Measurements from ENCODE around the gene NPBWR2.

Gene NPBWR2

DNA sequence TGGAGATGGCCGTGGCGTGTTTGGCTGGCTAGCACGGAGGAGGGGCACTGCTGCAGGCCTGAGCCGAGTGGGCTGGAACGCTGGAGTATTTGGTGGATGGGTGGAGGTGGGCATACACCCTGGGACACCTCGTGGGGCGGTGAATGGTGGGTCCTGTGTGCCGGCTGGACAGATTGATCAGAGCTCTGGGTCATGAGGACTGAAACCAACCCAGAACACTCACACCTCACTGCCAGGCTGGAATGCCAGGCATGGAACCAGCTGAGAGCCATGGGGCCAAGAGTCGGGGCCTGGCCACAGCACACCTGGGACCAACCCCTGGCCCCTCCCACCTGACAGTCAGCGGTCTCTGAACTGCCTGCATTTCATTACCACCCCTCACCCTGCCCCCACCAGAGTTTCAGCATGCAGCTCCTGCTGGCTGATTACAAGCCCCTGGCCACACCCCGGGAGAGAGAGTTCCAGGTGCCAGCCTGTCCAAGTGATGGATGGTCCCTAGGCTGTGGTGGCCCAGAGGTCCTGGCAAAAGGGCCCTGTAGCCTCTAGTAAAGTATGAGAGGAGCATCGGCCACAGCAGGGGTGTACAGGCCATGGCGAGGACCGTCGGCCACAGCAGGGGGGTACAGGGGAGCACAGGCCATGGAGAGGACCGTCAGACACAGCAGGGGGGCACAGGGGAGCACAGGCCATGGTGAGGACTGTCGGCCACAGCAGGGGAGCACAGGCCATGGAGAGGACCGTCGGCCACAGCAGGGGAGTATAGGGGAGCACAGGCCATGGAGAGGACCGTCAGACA, 3.3 kb downstream of the NPBWR2 start:
- TF ChIP-seq, protein P1, sequence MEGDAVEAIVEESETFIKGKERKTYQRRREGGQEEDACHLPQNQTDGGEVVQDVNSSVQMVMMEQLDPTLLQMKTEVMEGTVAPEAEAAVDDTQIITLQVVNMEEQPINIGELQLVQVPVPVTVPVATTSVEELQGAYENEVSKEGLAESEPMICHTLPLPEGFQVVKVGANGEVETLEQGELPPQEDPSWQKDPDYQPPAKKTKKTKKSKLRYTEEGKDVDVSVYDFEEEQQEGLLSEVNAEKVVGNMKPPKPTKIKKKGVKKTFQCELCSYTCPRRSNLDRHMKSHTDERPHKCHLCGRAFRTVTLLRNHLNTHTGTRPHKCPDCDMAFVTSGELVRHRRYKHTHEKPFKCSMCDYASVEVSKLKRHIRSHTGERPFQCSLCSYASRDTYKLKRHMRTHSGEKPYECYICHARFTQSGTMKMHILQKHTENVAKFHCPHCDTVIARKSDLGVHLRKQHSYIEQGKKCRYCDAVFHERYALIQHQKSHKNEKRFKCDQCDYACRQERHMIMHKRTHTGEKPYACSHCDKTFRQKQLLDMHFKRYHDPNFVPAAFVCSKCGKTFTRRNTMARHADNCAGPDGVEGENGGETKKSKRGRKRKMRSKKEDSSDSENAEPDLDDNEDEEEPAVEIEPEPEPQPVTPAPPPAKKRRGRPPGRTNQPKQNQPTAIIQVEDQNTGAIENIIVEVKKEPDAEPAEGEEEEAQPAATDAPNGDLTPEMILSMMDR (IDR thresholded peaks at IDR 0.05; ENCODE audit: insufficient read depth, low read depth, low read length, missing control alignments) = no peak
- DNase-seq (ENCODE audit: low read depth) = no peak
- no peak overlapping the region for H3K4me3 ChIP-seq (ENCODE audit: low read depth, low read length)

DNA sequence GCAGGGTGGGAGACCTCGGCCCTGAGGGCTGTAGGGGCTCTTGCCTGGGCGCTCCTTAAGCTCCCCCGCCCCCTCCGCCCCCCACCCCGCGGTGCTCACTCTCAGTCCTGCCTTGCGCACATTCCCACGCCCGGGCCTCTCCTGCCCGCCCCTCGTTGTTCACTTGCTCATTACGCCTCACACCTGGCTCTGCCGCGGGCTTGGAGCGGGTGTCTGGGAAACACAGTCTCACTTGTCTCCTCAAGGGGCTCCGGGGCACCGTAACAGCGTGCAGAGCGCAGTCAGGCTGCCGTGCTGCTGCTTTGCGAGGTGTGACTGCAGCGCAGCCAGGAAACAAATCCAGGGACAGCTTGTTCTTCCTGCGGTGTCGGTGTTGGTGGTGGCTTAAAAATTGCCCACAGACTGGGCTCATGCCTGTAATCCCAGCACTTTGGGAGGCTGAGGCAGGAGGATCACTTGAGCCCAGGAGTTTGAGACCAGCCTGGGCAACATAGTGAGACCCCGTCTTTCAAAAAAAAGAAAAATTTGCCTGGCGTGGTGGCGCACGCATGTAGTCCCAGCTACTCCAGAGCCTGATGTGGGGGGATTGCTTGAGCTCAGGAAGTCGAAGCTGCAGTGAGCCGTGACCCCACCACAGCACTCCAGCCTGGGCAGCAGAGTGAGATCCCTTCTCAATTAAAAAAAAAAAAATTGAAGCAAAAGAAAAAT, 4.6 kb downstream of the NPBWR2 start:
- TF ChIP-seq, protein P1 (IDR thresholded peaks at IDR 0.05; ENCODE audit: insufficient read depth, low read depth, low read length, missing control alignments) = no peak
- DNase-seq (ENCODE audit: low read depth) = no peak
- H3K4me3 ChIP-seq (ENCODE audit: low read depth, low read length) = no peak overlapping the region

DNA sequence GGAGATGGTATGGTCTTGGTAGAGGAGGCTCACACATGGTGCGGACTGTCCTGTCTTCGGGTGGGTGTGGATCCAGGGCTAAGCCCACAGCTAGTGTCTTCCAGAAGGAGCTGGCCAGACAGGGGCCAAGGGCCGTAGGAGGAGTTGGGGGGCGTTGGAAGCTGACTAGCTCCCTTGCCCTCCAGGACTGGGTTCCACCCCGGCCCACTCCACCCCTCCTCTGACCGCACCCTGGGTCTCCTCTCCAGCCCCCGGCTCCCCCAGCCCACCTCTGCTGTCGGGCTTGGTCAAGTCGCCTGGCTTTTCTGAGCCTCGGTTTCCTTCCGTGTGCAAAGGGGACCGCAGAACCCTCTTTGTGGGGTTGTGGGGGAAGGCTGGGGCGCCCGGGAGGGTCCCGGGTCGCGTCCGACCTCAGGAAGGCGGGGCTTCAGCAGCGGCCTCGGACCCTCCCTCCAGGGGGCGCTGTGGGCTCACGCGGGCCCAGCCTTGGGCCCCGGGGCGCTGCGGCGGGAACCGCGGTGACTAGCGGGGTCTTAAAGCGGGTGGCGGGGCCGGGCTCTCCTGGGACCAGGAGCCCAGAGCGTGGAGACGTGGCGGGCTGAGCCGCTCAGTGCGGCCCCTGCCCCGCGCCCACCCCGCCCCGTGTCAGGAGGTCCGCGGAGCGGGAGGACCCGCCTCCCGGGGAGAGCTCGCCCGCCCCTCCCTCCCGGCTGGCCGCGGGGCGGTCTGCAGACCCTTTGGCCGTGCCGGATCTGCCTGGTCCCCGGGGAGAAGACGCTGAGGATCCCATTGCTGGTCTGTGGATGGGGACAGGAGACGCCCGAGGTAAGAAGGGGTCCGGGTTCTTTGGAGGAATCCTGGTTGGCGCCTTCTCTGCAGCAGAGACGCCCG, 5.4 kb downstream of the NPBWR2 start:
- no peak overlapping the region for H3K4me3 ChIP-seq (ENCODE audit: low read depth, low read length)
- DNase-seq (ENCODE audit: low read depth) = peak; percentile 42
- TF ChIP-seq, protein P1 (IDR thresholded peaks at IDR 0.05; ENCODE audit: insufficient read depth, low read depth, low read length, missing control alignments) = peak; percentile 75

DNA sequence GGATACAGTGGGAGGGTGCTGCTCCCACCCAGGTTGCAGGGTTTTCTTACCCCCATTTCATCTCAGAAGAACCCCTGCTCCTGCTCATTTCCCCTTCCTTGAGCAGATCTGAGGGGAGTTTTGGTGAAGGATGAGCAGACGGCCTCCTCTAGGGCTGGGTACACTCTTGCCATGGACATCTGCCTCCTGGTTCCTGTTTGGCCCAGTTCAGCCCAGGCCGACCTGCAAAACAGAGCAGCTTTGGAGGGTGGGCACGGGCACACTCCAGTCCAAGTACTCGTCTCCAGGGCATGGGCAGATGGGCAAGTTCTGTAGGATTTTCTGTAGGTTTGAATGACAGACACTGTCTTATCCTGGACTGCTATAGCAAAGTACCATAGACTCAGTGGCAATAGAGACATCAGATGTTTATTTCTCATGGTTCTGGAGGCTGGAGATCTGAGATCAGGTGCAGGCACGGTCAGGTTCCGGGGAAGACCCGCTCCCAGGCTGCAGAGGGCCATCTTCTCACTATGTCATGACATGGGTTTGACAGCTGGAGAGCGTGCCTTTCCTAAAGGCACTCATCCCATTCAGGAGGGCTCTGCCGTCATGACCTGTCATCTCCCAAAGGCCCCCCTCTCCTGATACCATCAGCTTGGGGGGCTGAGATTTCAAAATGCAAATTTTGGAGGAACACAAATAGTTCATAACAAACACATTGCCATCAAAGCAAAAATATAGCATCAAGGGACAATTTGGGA, 6.2 kb downstream of the NPBWR2 start:
- TF ChIP-seq, protein P1 (IDR thresholded peaks at IDR 0.05; ENCODE audit: insufficient read depth, low read depth, low read length, missing control alignments) = no peak
- no peak overlapping the region for H3K4me3 ChIP-seq (ENCODE audit: low read depth, low read length)
- DNase-seq (ENCODE audit: low read depth) = no peak

DNA sequence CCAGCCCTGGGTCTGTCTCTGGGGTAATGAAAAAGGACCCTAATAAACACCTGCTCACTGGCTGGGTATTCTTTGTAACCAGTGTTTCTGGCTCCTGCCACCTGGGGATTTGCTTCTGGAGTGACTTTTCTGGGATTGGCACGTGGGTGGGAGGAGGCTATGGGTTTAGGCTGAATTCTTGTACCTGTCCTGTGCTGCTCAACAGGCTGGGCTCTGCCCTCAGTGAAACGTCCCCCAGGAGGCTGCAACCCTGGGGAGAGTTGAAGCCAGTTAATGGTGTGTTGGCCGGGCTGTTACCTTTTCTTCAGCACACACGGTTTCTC, 6.8 kb downstream of the NPBWR2 start:
- no peak overlapping the region for H3K4me3 ChIP-seq (ENCODE audit: low read depth, low read length)
- DNase-seq (ENCODE audit: low read depth) = no peak
- TF ChIP-seq, protein P1 (IDR thresholded peaks at IDR 0.05; ENCODE audit: insufficient read depth, low read depth, low read length, missing control alignments) = no peak

DNA sequence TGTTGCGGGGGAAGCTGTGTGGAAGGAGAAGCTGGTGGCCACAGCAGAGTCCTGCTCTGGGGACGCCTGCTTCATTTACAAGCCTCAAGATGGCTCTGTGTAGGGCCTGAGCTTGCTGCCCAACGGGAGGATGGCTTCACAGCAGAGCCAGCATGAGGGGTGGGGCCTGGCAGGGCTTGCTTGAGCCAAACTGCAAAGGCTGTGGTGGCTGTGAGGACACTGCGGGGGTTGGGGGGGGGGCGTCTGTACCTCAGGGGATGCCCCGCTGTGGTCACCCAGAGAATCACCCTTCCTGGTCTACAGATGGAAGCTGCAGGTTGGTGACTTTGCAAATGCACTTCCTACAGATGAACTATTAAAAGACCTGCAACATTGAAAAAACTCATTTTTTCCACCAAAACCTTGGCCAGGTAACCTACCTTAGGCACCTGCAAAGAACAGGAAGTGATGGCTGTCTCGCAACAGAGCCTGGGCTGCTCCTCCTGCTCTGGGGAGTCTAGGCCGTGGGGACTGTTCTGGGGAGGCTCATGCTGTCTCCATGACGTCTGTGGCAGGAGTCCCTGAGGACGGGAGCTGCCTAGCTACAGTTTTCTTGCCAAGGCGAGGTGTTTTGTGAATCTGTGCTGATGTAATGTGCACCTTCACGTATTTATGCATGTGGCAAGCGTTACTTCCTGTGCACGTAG, 7.3 kb downstream of the NPBWR2 start:
- DNase-seq (ENCODE audit: low read depth) = no peak
- TF ChIP-seq, protein P1 (IDR thresholded peaks at IDR 0.05; ENCODE audit: insufficient read depth, low read depth, low read length, missing control alignments) = no peak
- H3K4me3 ChIP-seq (ENCODE audit: low read depth, low read length) = no peak overlapping the region

Data from GM12865 (cell line).